ENCODE results near the gene PLEKHG1.
A peak's percentile ranks its signal among the peaks of the same experiment; 100 is the strongest.

PLEKHG1 gene

GRCh38 chr6:150599199-150600009 is at the start of gene PLEKHG1:
TSS of gene PLEKHG1 (plus strand) at chr6:150599885. CDS start at chr6:150733682, 133,797 bp downstream.
- DNase-seq, result peak; percentile 82

GRCh38 chr6:150550244-150550643 is 49.4 kb upstream of the PLEKHG1 start:
- DNase-seq, result no peak

- DNase-seq, result no peak
Observed at GRCh38 chr6:150557043-150557599, 42.6 kb upstream of the PLEKHG1 start.

- no peak for DNase-seq
Observed at GRCh38 chr6:150560004-150560883, 39.4 kb upstream of the PLEKHG1 start.

- DNase-seq, result no peak
Observed at GRCh38 chr6:150560884-150561219, 38.8 kb upstream of the PLEKHG1 start.

GRCh38 chr6:150565945-150566344 is 33.7 kb upstream of the PLEKHG1 start:
- DNase-seq, result no peak

- DNase-seq, result peak; percentile 32
Observed at GRCh38 chr6:150566486-150566885, 33.2 kb upstream of the PLEKHG1 start.

GRCh38 chr6:150567380-150567779 is 32.3 kb upstream of the PLEKHG1 start:
- peak; percentile 34 for DNase-seq

- DNase-seq, result peak; percentile 88
Observed at GRCh38 chr6:150567823-150568383, 31.8 kb upstream of the PLEKHG1 start.

- no peak for DNase-seq
Observed at GRCh38 chr6:150568560-150568959, 31.1 kb upstream of the PLEKHG1 start.

GRCh38 chr6:150569161-150569560 is 30.5 kb upstream of the PLEKHG1 start:
- DNase-seq, result no peak

- no peak for DNase-seq
Observed at GRCh38 chr6:150573041-150573681, 26.5 kb upstream of the PLEKHG1 start.

GRCh38 chr6:150575836-150576235 is 23.8 kb upstream of the PLEKHG1 start:
- no peak for DNase-seq

GRCh38 chr6:150576651-150577226 is 22.9 kb upstream of the PLEKHG1 start:
- DNase-seq, result no peak

GRCh38 chr6:150579611-150580010 is 20.1 kb upstream of the PLEKHG1 start:
- DNase-seq, result no peak

- no peak for DNase-seq
Observed at GRCh38 chr6:150580489-150580888, 19.2 kb upstream of the PLEKHG1 start.

GRCh38 chr6:150584065-150584464 is 15.6 kb upstream of the PLEKHG1 start:
- DNase-seq, result no peak

- DNase-seq, result no peak
Observed at GRCh38 chr6:150584596-150584995, 15.1 kb upstream of the PLEKHG1 start.

GRCh38 chr6:150586850-150587359 is 12.8 kb upstream of the PLEKHG1 start:
- DNase-seq, result no peak

GRCh38 chr6:150587637-150588036 is 12.0 kb upstream of the PLEKHG1 start:
- DNase-seq, result no peak

- no peak for DNase-seq
Observed at GRCh38 chr6:150588888-150589499, 10.7 kb upstream of the PLEKHG1 start.

- DNase-seq, result no peak
Observed at GRCh38 chr6:150589852-150590251, 9.8 kb upstream of the PLEKHG1 start.
